Endothelial cell of umbilical vein (primary cell): ENCODE data around the gene PRR5. TPM values are rescaled to one million over a fixed set of nuclear protein-coding genes. Genes with fewer than 3 reads are reported as not detected.

Source experiments
- BruUV-seq: library from RNA; stranded (reverse); fragments of 400-500 nt; replicated peaks from 2 replicates; lab custom pipeline; 2021; lab: Mats Ljungman, UMichigan
- CTCF ChIA-PET: fragments of 300-600, 350-600 bp; sonication (Branson Sonifier 250); formaldehyde crosslinking; loops from one replicate; lab custom pipeline; 2021; ENCODE audit warnings: antibody characterized with exemption, inconsistent platforms; lab: Charles Lee
- POLR2A ChIA-PET: fragments of 300-600, 350-600 bp; sonication (Branson Sonifier 250); formaldehyde crosslinking; loops from one replicate; lab custom pipeline; 2021; ENCODE audit warnings: antibody characterized with exemption, inconsistent platforms; lab: Charles Lee
- DNase-seq: peaks from one replicate; pipeline ENCODE4 v3.0.0-alpha.2; 2011; ENCODE audit warnings: low read depth, low spot score
- FAIRE-seq: peaks from 2 replicates; lab custom pipeline; 2011; peaks lifted over from hg19 to GRCh38; lab: Jason Lieb, UNC
- H2AFZ ChIP-seq: 2 replicates; pipeline ENCODE4 v1.6.0; 2012; ENCODE audit warnings: low read depth, low read length, control low read depth, inconsistent platforms
- H3K27ac ChIP-seq: 2 replicates; pipeline ENCODE4 v1.5.1; 2011; ENCODE audit warnings: low read depth, mild to moderate bottlenecking, control low read depth, low read length, moderate library complexity; ENCODE audit not compliant: insufficient read depth
- H3K27me3 ChIP-seq, 2 experiments: 2 replicates each; pipeline versions ENCODE4 v1.6.0 to v1.6.1; 2011; ENCODE audit warnings: low read length in 2 of 2, mixed read lengths in 1 of 2; ENCODE audit not compliant: control insufficient read depth in 2 of 2, insufficient read depth in 2 of 2
- H3K36me3 ChIP-seq, 2 experiments: 2 replicates in 1 of 2; 3 replicates in 1 of 2; pipeline ENCODE4 v1.5.1; 2011; ENCODE audit warnings: low read length in 2 of 2, mild to moderate bottlenecking in 1 of 2, moderate library complexity in 1 of 2; ENCODE audit not compliant: control insufficient read depth in 2 of 2, insufficient read depth in 2 of 2; ENCODE audit errors: extremely low read depth in 1 of 2
- H3K4me1 ChIP-seq: 3 replicates; pipeline ENCODE4 v1.5.1; 2011; ENCODE audit warnings: mild to moderate bottlenecking, low read length; ENCODE audit not compliant: control insufficient read depth, insufficient read depth; ENCODE audit errors: extremely low read depth
- H3K4me2 ChIP-seq: 2 replicates; pipeline ENCODE4 v1.6.1; 2011; ENCODE audit warnings: low read length, control low read depth, mixed read lengths; ENCODE audit not compliant: insufficient read depth
- H3K4me3 ChIP-seq, 3 experiments: fragments of 200-600 bp in 1 of 3; sonication (generic), shearing (Covaris generic) in 1 of 3; replicated peaks in 1 of 3; 2 replicates each; pipeline ENCODE4 v1.5.1; 2011 to 2016; ENCODE audit warnings: control low read depth in 3 of 3, low read length in 3 of 3, mild to moderate bottlenecking in 2 of 3, inconsistent platforms in 1 of 3, low read depth in 1 of 3, moderate library complexity in 1 of 3; ENCODE audit not compliant: insufficient read depth in 1 of 3
- H3K79me2 ChIP-seq: 2 replicates; pipeline ENCODE4 v1.6.0; 2012; ENCODE audit warnings: low read length, inconsistent platforms; ENCODE audit not compliant: control insufficient read depth, insufficient read depth
- H3K9ac ChIP-seq: replicated peaks from 2 replicates; pipeline ENCODE3; 2011; ENCODE audit warnings: low read length, control low read depth; ENCODE audit not compliant: insufficient read depth; ENCODE audit errors: extremely low read depth
- H3K9me1 ChIP-seq: replicated peaks from 3 replicates; pipeline ENCODE4 v1.6.0; 2011; ENCODE audit warnings: mild to moderate bottlenecking, low read length; ENCODE audit not compliant: control insufficient read depth, insufficient read depth; ENCODE audit errors: extremely low read depth
- H3K9me3 ChIP-seq: replicated peaks from 2 replicates; pipeline ENCODE4 v1.5.1; 2012; ENCODE audit warnings: low read length, inconsistent platforms; ENCODE audit not compliant: control insufficient read depth, insufficient read depth
- H4K20me1 ChIP-seq: replicated peaks from 2 replicates; pipeline ENCODE3; 2011; ENCODE audit warnings: mild to moderate bottlenecking, low read length; ENCODE audit not compliant: control insufficient read depth, insufficient read depth; ENCODE audit errors: extremely low read depth
- CTCF ChIP-seq, 2 donors: IDR thresholded peaks; 1 replicate in 1 of 2; 2 replicates in 1 of 2; pipeline ENCODE4 v1.5.1; 2011; ENCODE audit warnings: low read length in 2 of 2, mild to moderate bottlenecking in 2 of 2, moderate library complexity in 2 of 2, control low read depth in 1 of 2, inconsistent platforms in 1 of 2, low read depth in 1 of 2; ENCODE audit not compliant: insufficient read depth in 1 of 2; ENCODE audit errors: extremely low read depth in 1 of 2
- FOS ChIP-seq: IDR thresholded peaks from 2 replicates; pipeline ENCODE4 v1.6.1; 2011; ENCODE audit warnings: mild to moderate bottlenecking, low read length, moderate library complexity, borderline replicate concordance; ENCODE audit not compliant: insufficient read depth
- MYC ChIP-seq: IDR thresholded peaks from one replicate; pipeline ENCODE4 v1.6.1; 2011; ENCODE audit warnings: mild to moderate bottlenecking, low read depth, low read length
- POLR2A ChIP-seq: IDR thresholded peaks from 2 replicates; pipeline ENCODE4 v1.6.1; 2012; ENCODE audit warnings: low read depth, mild to moderate bottlenecking, control low read depth, low read length
- dilution Hi-C: fragments of 300-500 bp; cut with MboI; formaldehyde crosslinking; loops from one replicate; pipeline ENCODE4 v1.15.0; 2019; ENCODE audit warnings: low sequenced_read_pairs; ENCODE audit not compliant: extremely low pct_ligation_motif_present
- intact Hi-C: fragments of 100-400 bp; cut with micrococcal nuclease; formaldehyde crosslinking; loops from one replicate; pipeline ENCODE4 v1.10.0; 2022
- polyA plus RNA-seq, 4 experiments: library from polyadenylated mRNA; depleted of rRNA in 3 of 4; stranded (reverse) in 3 of 4; unstranded in 1 of 4; fragments of >200 nt; gene quantifications; 2 replicates each; pipeline versions ENCODE4 v1.2.1 to v1.2.3, GENCODE V29; 2011 to 2012; ENCODE audit warnings: missing spikeins in 1 of 4
- total RNA-seq: library from RNA; stranded (reverse); gene quantifications from 2 replicates; pipeline ENCODE4 v1.2.3, GENCODE V29; 2021

The PRR5 gene
- total and polyA plus RNA-seq, 2 donors (not counting 3 experiments of a cell fraction or from before 2014, with no cell fraction given): 4.3 to 9.0 TPM

GRCh38 chr22:44710474-44711240 lies 8.7 kb downstream of the PRR5 start:
- no peak for FAIRE-seq
- dilution Hi-C loops: no loop called here
- CTCF ChIA-PET: interaction anchor here (0.7 kb wide), 1 partner anchor 26 kb away, joined by 3 read pairs; no protein-coding TSS in a partner anchor

More at GRCh38 chr22:44710474-44711240, 8.7 kb downstream of the PRR5 start:
- Histone ChIP-seq H3K4me1 (peaks cover 9% of the 10 kb centered on the region), H3K9me1 (no peaks in the 10 kb centered on the region), H3K27me3 (no peaks in the 10 kb centered on the region), H2AFZ (no peak overlapping the region), H3K79me2 (no peaks in the 10 kb centered on the region), H3K4me3 (no peak overlapping the region), H3K4me2 (no peak overlapping the region), H3K36me3 (no peaks in the 10 kb centered on the region), H3K9me3 (no peaks in the 10 kb centered on the region), H3K27ac (no peak overlapping the region), H3K9ac (no peak overlapping the region), H4K20me1 (no peaks in the 10 kb centered on the region)
- POLR2A ChIA-PET: no interaction called here
- DNase-seq: no peak
- no TSS peak for BruUV-seq
- intact Hi-C loops: no loop called here
- TF ChIP-seq MYC: no peak
- no peak for TF ChIP-seq FOS
- no peak for TF ChIP-seq POLR2A
- no peak for TF ChIP-seq CTCF (IDR thresholded peaks at IDR 0.05; ENCODE audit: extremely low read depth in 1 of 2, insufficient read depth in 1 of 2, low read depth in 1 of 2, low read length in 2 of 2)
